HG03045 (cell line): ENCODE results near the gene SDC4.

ENCODE experiments used
- ATAC-seq: cut with Tn5 transposase; IDR thresholded peaks from one replicate; pipeline ENCODE4 v1.9.1; 2021; ENCODE audit warnings: mild to moderate bottlenecking, moderate library complexity; ENCODE audit not compliant: unreplicated experiment

Gene SDC4

GRCh38 chr20:45322952-45323383 is 25.3 kb downstream of the SDC4 start:
- ATAC-seq: no peak

- ATAC-seq: no peak
Measured at GRCh38 chr20:45320948-45321595, 27.2 kb downstream of the SDC4 start.

GRCh38 chr20:45318948-45319347 is 29.3 kb downstream of the SDC4 start:
- ATAC-seq: no peak

- no peak for ATAC-seq
Measured at GRCh38 chr20:45318386-45318939, 29.8 kb downstream of the SDC4 start.

GRCh38 chr20:45317826-45318225 is 30.4 kb downstream of the SDC4 start:
- no peak for ATAC-seq

GRCh38 chr20:45316150-45317080 is 31.8 kb downstream of the SDC4 start:
- no peak for ATAC-seq

GRCh38 chr20:45315672-45316071 is 32.6 kb downstream of the SDC4 start:
- ATAC-seq: no peak

GRCh38 chr20:45313943-45314342 is 34.3 kb downstream of the SDC4 start:
- ATAC-seq: no peak

- ATAC-seq: no peak
Measured at GRCh38 chr20:45313065-45313695, 35.0 kb downstream of the SDC4 start.

GRCh38 chr20:45312241-45312640 is 36.0 kb downstream of the SDC4 start:
- ATAC-seq: no peak

GRCh38 chr20:45311589-45312211 is 36.5 kb downstream of the SDC4 start:
- ATAC-seq: no peak

GRCh38 chr20:45309075-45309474 is 39.1 kb downstream of the SDC4 start:
- no peak for ATAC-seq

GRCh38 chr20:45308117-45308778 is 40.0 kb downstream of the SDC4 start, which contains the start of gene MATN4:
Gene MATN4 (minus strand): TSS chr20:45308299. CDS start chr20:45305582, 2,717 bp downstream.
- ATAC-seq: no peak

- no peak for ATAC-seq
Measured at GRCh38 chr20:45307076-45307640, 41.1 kb downstream of the SDC4 start.

- no peak for ATAC-seq
Measured at GRCh38 chr20:45306431-45306982, 41.7 kb downstream of the SDC4 start, which contains the start of gene RBPJL. Gene RBPJL (plus strand): TSS chr20:45306840. CDS start chr20:45306923, 83 bp downstream.

- ATAC-seq: no peak
Measured at GRCh38 chr20:45305262-45305661, 43.0 kb downstream of the SDC4 start.

GRCh38 chr20:45304464-45304999 is 43.7 kb downstream of the SDC4 start:
- ATAC-seq: no peak

- ATAC-seq: no peak
Measured at GRCh38 chr20:45303586-45304463, 44.4 kb downstream of the SDC4 start.
